NCI-H446 (cell line): Measurements from ENCODE around the gene TEX11.
"Not testable (repeated sequence)": the region's sequence is repeated elsewhere in the genome, so short reads cannot be mapped to it uniquely, and the experiment has no call there.

Experiments used
- DNase-seq, 2 experiments: peaks; one replicate each; lab custom pipeline; 2025; lab: John Stamatoyannopoulos, UW

Gene TEX11

DNA sequence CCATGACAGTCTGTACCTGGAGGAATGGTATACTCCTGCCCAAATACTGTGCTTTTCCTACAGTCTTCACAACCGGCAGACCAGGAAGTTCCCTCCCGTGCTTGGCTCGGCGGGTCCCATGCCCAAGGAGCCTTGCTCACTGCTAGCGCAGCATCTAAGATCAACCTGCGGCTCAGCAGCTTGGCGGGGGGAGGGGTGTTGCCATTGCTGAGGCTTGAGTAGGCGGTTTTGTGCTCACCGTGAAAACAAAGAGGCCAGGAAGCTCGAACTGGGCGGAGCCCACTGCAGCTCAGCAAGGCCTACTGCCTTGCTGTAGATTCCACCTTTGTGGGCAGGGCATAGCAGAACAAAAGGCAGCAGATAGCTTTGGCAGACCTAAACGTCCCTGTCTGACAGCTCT lies 152.7 kb downstream of the TEX11 start:
- no peak for DNase-seq

DNA sequence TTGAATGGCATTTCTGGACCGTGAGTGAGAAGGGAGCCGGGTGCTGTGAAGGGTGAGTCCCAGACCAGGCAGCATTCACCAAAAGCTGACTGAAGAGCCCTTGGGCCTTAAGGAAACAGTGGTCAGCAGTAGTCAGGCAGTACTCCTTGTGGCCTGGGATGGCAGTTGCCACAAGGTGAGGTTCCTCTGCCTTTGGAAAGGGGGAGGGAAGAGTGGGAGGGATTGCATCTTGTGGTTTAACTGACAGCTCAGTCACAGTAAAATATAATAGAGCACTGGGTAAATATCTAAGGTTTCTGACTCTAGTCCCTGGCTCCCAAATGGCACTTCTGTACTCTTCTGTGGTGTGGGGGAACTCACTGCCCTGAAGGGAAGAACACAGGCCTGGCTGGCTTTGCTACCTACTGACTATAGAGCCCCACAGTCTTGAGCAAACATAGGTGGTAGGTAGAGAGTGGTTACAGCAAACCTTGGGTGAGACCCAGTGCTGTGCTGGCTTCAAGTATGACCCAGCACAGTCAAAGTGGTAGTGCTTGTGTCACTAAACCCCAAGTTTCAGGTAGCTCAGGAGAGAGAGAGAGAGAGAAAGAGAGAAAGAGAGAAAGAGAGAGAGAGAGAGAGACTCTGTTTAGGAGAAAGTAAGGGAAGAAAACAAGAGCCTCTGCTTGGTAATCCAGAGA lies 154.2 kb downstream of the TEX11 start:
- no peak for DNase-seq

DNA sequence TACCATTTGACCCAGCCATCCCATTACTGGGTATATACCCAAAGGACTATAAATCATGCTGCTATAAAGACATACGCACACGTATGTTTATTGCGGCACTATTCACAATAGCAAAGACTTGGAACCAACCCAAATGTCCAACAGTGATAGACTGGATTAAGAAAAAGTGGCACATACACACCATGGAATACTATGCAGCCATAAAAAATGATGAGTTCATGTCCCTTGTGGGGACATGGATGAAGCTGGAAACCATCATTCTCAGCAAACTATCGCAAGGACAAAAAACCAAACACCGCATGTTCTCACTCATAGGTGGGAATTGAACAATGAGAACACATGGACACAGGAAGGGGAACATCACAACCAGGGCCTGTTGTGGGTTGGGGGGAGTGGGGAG lies 174.7 kb downstream of the TEX11 start:
- not testable (repeated sequence) for DNase-seq

DNA sequence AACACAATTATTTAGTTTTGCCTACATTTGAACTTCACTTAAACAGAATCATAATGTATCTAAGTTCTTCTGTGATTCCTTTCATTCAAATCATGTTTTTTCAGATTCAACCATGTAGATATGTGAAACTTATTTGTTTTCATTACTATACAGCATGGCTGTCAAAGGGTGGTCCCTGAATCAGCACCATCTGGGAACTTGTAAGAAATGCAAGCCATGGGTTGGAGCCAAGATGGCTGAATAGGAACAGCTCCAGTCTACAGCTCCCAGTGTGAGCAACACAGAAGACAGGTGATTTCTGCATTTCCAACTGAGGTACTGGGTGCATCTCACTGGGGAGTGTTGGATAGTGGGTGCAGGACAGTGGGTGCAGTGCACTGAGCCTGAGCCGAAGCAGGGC lies 180.6 kb downstream of the TEX11 start:
- not testable (repeated sequence) for DNase-seq

DNA sequence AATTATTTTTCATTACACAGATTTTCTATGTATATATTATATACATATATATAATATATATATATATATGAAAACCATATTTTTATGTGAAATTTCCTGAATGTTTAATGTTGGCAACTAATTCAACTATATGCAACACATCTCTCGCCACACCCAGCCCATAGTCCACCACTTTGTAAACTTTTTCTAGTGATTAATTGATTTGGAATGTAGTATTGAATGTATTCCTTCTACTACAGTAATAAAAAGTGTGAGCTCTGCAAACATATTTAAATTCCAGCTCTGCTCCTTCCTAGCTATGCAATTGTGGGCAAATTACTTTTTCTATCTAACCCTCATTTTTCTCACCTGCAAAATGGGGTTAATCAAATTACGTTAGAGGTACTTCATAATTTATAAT lies 187.8 kb downstream of the TEX11 start:
- no peak for DNase-seq

DNA sequence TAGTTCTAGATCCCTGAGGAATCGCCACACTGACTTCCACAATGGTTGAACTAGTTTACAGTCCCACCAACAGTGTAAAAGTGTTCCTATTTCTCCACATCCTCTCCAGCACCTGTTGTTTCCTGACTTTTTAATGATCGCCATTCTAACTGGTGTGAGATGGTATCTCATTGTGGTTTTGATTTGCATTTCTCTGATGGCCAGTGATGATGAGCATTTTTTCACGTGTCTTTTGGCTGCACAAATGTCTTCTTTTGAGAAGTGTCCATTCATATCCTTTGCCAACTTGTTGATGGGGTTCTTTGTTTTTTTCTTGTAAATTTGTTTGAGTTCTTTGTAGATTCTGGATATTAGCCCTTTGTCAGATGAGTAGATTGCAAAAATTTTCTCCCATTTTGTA lies 197.2 kb downstream of the TEX11 start:
- not testable (repeated sequence) for DNase-seq

DNA sequence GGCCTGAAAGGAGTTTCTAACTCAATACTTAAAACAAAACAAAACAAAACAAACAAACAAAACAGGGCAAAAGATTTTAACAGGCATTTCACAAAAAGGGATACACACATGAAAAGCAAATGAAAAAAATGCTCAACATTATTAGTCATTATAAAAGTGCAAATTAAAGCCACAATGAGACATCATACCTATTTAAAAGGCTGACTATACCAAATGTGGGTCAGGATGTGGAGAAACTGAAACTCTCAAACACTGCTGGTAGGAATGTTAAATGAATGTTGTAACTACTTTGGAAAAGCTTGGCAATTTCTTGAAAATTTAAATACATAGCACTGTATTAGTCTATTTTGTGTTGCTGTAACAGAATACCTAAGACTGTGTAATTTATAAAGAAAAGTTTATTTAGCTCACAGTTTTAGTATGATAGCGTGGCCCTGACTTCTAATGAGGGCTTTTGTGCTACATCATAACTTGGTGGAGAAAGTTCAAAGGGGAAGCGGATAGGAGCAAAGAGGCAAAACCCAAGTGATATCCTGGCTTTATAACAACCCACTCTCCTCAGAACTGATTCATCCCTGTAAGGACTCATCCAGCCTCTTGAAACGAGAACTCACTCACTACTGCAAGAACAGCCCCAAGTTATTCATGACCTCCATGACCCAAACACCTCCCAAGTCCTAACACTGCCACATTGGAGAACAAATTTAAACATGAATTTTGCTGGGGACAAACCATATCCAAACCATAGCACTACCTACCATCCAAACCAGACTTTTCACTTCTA lies 214.0 kb downstream of the TEX11 start:
- DNase-seq = no peak

DNA sequence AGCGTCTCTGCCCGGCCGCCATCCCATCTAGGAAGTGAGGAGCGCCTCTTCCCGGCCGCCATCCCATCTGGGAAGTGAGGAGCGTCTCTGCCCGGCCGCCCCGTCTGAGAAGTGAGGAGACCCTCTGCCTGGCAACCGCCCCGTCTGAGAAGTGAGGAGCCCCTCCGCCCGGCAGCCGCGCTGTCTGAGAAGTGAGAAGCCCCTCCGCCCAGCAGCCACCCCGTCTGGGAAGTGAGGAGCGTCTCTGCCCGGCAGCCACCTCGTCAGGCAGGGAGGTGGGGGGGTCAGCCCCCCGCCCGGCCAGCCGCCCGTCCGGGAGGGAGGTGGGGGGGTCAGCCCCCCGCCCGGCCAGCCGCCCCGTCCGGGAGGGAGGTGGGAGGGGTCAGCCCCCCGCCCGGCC lies 229.1 kb downstream of the TEX11 start:
- not testable (repeated sequence) for DNase-seq

DNA sequence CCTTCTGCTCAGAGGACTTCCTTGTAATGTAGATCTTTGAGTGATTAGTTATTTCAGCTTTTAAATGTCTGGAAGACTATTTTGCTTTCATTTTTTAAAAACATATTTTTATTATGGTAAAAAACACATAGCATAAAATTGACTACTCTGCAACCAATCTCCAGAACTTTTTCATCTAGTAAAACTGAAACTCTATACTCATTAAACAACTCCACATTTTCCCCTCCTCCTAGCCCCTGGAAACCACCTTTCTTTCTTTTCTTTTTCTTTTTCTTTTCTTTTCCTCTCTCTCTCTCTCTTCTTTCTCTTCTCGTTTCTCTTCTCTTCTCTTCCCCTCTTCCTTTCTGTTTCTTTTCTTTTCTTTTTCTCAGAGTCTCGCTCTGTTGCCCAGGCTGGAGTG lies 233.2 kb downstream of the TEX11 start:
- DNase-seq = no peak

DNA sequence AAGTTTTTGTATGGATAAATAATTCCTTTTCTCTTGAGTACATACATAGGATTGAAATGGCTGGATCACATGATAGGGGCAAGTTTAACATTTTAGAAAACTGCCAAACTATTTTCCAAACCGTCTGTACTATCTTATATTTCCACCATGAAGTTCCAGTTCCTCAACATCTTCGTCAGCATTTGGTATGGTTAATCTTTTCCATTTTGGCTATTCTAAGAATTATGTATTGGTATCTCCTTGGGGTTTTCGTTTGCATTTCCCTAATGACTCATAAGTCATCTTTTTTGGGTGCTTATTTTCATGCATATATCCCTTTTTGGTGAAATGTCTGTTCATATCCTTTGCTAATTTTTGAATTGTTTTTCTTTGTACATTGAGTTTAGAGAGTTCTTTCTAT lies 236.2 kb downstream of the TEX11 start:
- no peak for DNase-seq

DNA sequence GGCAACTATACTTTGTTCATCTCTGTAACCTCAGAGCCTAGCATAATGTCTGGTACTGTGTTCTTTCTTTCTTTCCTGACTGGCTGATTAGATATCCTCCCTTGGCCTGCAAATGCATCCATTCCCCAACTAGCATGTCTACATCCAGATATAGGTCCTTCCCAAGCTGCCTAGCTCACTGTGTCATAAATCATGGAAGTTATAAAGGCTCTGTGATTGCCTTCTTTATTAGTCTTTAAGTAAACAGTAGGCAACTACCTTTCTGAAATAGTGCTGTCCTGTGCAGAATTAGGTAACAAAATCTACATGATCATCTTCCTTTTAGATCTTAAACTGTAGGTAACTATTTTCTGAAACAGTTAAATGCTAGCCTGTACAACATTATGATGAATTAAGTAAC lies 239.4 kb downstream of the TEX11 start:
- no peak for DNase-seq

DNA sequence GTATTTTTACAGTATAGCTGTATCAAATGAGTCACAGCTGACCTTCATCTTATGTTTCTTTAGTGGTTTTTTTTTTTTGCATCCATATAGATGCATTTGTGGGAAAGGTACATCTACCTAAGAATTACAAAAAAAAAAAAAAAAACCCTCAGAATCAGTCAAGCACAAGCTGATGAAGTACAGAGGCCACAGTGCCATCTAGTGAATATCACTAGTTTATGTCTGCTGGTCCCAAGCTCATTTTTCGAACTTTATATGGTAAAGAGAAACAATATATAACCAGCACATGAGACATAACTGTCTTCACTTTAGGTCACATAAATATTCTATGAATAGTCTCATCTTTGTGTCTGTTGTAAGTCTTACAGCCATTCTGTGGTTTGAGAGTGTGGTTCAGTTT lies 243.8 kb downstream of the TEX11 start:
- DNase-seq = no peak

DNA sequence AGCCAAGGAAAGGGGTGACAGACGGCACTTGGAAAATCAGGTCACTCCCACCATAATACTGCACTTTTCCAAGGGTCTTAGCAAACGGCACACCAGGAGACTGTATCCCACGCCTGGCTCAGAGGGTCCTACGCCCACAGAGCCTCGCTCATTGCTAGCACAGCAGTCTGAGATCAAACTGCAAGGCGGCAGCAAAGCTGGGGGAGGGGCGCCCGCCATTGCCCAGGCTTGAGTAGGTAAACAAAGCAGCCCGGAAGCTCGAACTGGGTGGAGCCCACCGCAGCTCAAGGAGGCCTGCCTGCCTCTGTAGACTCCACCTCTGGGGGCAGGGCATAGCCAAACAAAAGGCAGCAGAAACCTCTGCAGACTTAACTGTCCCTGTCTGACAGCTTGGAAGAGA lies 247.4 kb downstream of the TEX11 start:
- DNase-seq = not testable (repeated sequence)

DNA sequence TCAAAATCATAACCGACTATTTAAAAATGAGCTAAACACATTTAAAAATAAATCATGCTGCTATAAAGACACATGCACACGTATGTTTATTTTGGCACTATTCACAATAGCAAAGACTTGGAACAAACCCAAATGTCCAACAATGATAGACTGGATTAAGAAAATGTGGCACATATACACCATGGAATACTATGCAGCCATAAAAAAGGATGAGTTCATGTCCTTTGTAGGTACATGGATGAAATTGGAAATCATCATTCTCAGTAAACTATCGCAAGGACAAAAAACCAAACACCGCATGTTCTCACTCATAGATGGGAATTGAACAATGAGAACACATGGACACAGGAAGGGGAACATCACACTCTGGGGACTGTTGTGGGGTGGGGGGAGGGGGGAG lies 251.0 kb downstream of the TEX11 start:
- DNase-seq = not testable (repeated sequence)

DNA sequence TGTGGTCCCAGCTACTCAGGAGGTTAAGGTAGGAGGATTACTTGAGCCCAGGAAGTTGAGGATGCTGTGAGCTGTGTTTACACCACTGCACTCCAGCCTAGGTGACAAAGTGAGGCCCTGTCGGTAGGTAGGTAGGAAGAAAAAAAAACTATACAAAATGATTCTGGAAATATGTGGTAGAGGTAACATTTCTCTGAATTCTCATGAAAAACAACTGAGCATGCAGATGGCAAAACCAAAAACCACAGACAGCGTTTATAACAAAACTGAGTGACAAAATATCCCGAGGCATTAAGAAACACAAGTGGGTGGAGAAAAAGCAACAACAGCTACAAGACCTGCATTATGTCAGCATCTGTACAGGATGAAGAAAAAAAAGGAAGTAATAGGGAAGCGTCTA lies 252.2 kb downstream of the TEX11 start:
- no peak for DNase-seq

DNA sequence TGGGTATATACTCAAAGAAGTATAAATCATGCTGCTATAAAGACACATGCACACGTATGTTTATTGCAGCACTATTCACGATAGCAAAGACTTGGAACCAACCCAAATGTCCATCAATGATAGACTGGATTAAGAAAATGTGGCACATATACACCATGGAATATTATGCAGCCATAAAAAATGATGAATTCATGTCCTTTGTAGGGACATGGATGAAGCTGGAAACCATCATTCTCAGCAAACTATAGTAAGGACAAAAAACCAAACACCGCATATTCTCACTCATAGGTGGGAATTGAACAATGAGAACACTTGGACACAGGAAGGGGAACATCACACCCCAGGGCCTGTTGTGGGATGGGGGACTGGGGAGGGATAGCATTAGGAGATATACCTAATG lies 260.6 kb downstream of the TEX11 start:
- DNase-seq = not testable (repeated sequence)

DNA sequence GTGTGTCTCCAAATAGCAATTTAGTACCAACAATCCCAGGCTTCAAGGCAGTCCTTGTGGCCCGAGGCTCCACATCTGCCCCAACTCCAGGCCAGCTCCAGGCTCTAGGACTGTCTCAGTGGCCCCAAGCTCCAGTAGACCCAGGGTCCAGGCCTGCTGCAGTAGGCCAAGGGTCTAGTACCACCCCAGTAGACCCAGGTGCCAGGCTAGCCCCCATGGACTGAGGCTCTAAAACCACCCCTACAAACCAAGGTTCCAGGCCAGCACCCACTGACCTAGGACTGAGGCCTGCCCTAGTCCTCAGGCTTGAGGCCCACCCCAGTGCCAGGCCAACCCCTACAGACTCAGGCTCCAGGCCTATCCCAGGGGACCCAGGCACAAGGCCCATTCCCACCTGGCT lies 272.3 kb downstream of the TEX11 start:
- no peak for DNase-seq

DNA sequence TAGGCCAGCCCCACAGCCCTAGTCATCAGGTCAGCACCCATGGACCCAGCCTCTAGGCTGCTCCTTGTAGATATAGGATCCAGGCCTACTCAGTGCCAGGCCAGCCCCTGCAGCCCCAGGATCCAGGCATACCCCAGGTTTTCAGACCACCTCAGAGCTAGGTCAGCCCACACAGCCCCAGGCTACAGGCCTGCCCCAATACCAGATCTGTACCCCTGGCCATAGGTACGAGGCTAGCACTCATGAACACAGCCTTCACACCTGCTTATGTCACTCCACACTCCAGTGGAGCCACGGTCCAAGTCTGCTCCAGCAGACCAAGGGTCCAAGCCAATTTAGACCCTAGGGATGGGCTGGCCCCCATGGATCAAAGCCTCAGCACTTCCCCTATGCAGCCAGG lies 272.8 kb downstream of the TEX11 start:
- no peak for DNase-seq

DNA sequence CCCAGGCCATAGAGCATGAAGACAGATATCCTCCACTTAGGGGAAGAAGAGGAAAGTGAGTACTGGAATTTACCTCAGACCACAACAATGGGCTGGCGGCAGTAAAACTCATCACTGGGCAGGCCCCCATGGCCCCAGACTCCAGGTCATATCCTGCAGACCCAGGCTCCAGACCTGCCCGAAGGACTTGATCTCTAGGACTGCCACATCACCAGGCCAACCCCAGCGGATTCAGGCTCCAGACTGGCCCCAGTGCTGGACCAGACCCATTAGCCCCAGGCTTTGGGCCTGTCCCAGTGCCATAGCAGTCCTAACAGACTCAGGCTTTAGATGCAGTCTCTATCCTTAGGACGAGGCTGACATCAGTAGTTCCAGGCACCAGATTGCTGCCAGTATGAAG lies 273.3 kb downstream of the TEX11 start:
- DNase-seq = no peak

DNA sequence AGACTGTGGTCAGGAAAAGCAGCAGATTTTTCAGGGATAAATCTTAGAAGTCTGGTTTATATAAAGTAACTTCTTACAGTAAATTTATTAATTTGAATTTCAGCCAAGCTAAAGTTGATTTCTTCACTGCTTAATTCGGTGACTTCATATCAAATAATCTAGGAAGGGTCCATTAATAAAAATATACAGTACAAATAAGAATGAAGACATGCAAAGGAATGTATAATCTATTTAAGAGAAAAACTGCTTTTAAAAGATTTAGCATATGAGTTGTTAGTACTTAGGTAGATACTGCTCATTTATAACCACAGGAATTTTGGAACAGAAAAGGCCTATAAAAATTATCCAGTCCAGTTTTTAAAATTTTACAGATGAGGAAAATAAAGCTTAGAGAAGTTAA lies 286.8 kb downstream of the TEX11 start:
- DNase-seq = no peak

DNA sequence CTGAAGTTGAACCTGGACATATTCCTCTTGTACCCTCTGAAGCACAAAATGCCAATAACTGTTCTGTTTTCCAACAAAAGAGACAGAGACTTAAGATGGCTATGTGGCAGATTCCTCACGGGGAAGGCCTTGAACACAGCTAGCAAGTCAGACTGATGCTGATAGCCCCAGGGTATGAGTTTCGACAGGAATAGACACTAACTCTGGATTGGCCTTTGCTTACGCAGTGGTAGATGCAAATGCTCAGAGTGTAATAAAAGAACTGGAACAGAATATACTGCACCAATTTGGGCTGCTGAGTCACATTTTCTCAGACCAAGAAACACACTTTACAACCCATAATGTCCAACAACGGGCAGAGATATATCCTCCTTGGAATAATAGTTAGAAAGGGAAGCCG lies 290.0 kb downstream of the TEX11 start:
- no peak for DNase-seq

DNA sequence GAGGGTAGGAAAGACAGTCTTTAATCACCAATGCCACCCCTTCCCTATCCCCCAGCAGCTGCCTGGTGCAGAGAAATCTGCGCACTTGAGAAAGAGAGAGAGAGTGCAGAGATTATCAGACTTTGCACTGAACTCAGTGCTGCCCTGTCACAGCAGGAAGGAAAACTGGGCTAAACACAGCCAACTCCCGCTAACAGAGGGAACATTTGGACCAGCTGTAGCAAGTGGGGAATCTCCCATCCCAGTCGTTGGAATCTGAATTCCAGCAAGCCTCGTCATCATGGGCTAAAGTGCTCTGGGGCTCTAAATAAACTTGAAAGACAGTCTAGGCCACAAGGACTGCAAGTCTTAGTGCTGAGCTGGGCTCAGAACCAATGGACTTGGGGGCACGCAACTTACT lies 295.2 kb downstream of the TEX11 start:
- no peak for DNase-seq

DNA sequence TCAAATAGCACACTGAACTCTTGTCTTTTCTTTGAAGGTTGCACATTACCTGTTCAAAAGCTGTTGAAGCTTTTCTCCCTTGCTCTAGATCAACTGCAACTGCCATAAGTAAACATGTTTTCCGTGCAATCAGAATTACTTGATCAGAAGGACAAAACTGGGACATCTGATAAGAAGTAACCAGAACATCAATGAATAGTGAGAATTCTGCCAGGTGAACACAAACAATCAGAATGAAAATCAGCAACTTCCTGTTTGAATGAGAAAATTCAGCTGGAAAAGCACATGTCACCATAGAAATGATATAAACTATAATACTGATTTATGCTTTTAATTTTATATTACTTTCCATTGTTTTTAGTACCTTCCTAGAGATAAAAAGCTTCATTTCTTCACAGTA lies 303.2 kb downstream of the TEX11 start:
- no peak for DNase-seq

DNA sequence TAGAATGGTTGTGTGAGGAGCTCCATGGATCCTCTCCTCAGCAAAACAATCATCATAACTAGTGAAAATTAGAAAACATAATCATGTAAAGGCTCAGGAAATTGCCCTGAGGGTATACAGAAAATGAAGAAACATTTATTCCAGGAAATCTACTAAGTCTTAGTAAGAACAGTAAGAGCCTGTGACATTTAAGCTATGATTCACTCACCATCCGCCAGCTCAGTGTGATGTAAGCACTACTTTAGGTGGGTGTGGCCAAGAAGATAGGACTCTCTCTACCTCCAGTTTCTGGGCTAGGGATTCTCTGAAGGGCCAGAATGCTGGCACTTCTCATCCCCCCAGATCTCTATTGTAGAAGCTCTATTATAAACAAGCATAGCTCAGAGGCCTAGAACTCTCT lies 316.4 kb downstream of the TEX11 start:
- DNase-seq = no peak
